A172 (cell line): ENCODE results near the gene MGAT4B. TPM values are rescaled to one million over a fixed set of nuclear protein-coding genes. Genes with fewer than 3 reads are reported as not detected.

Source experiments
- total RNA-seq: library from RNA; depleted of rRNA; stranded (reverse); fragments of >200 nt; shearing (Covaris generic); gene quantifications from 2 replicates; pipeline ENCODE4 v1.2.3, GENCODE V29; 2014; rRNA removed

MGAT4B gene
- total RNA-seq, 1 experiment from 2014 or later: 377 TPM

Other genes with a start within 250 kb of the MGAT4B start
- 529 and 554 TPM in 2 replicates for gene HNRNPH1, start 183.2 kb downstream of the MGAT4B start, total RNA-seq
- not detected in 2 replicates for gene CBY3, start 125.8 kb downstream of the MGAT4B start, total RNA-seq
- 1,115 and 1,359 TPM in 2 replicates for gene CANX, start 107.9 kb downstream of the MGAT4B start, total RNA-seq
- 18.1 and 18.9 TPM in 2 replicates for gene MAML1, start 74.0 kb downstream of the MGAT4B start, total RNA-seq
- gene LTC4S, start 12.9 kb downstream of the MGAT4B start, total RNA-seq: 8.6 and 13.4 TPM in 2 replicates
- 2,241 and 2,527 TPM in 2 replicates for gene SQSTM1, start 14.0 kb upstream of the MGAT4B start, total RNA-seq
- 11.9 and 15.9 TPM in 2 replicates for gene MRNIP, start 52.0 kb upstream of the MGAT4B start, total RNA-seq
- gene TBC1D9B, start 101.0 kb upstream of the MGAT4B start, total RNA-seq: 72.4 and 87.9 TPM in 2 replicates